RWPE1 (cell line): ENCODE measurements around the gene GTPBP2.

Experiments used
- CTCF ChIA-PET: fragments of 350-600 bp; sonication (Branson Sonifier 250); formaldehyde crosslinking; extraction: SDS; loops from one replicate; lab custom pipeline; 2021; lab: Yijun Ruan, JAX
- POLR2A ChIA-PET: fragments of 400-600 bp; formaldehyde crosslinking; extraction: SDS; loops from one replicate; lab custom pipeline; 2020; ENCODE audit warnings: antibody characterized with exemption; ENCODE audit not compliant: low non-redundant PET; lab: Yijun Ruan, JAX
- DNase-seq: peaks from one replicate; pipeline ENCODE4 v3.0.0; 2012; ENCODE audit warnings: low spot score
- H3K27ac ChIP-seq: fragments of 450-650 bp; 2 replicates; pipeline ENCODE4 v1.5.1; 2017
- CTCF ChIP-seq: fragments of 450-650 bp; conservative IDR thresholded peaks from 2 replicates; pipeline ENCODE4 v1.5.1; 2017; ENCODE audit warnings: low read depth, mild to moderate bottlenecking

Gene GTPBP2

GRCh38 chr6:43645613-43645964, 16.5 kb upstream of the GTPBP2 start:
- POLR2A ChIA-PET, result interaction anchor here (0.6 kb wide), 1 partner anchor 92 kb away, joined by 3 read pairs; no protein-coding TSS in a partner anchor
- CTCF ChIA-PET, result interaction anchor here (0.6 kb wide), 1 partner anchor 22 kb away, joined by 3 read pairs; no protein-coding TSS in a partner anchor
- peak overlapping the region; percentile 44 for H3K27ac ChIP-seq
- TF ChIP-seq CTCF, result no peak
- no peak for DNase-seq

- TF ChIP-seq CTCF, result no peak
- CTCF ChIA-PET, result interaction anchor here (0.6 kb wide), 1 partner anchor 23 kb away, joined by 3 read pairs; no protein-coding TSS in a partner anchor
- no peak for DNase-seq
- peak within 1 kb of the TSS; percentile 44 for H3K27ac ChIP-seq
- POLR2A ChIA-PET, result interaction anchor here (0.6 to 1.3 kb wide), 2 partner anchors 15 to 92 kb away, joined by 3 to 4 read pairs; no protein-coding TSS in a partner anchor
Measured at GRCh38 chr6:43644940-43645612, 16.0 kb upstream of the GTPBP2 start, which contains the start of gene RSPH9. RSPH9 (plus strand) TSS chr6:43645036; CDS start chr6:43645099, 63 bp downstream.

- POLR2A ChIA-PET, result no interaction called here
- TF ChIP-seq CTCF, result no peak
- no peak for DNase-seq
- H3K27ac ChIP-seq, result peak overlapping the region; percentile 8; the same call in 1 of the 2 replicates
- CTCF ChIA-PET, result interaction anchor here (0.6 kb wide), 2 partner anchors 42 to 598 kb away, joined by 3 to 5 read pairs; no protein-coding TSS in a partner anchor
Measured at GRCh38 chr6:43639984-43640800, 11.1 kb upstream of the GTPBP2 start.

GRCh38 chr6:43636308-43636659, 7.2 kb upstream of the GTPBP2 start:
- CTCF ChIA-PET, result interaction anchor here (0.7 to 1.3 kb wide), 3 partner anchors 31 to 138 kb away, joined by 3 to 5 read pairs (median 3); no protein-coding TSS in a partner anchor
- POLR2A ChIA-PET, result interaction anchor here (0.6 to 1.2 kb wide), 2 partner anchors 9 to 88 kb away, joined by 3 to 4 read pairs; no protein-coding TSS in a partner anchor
- TF ChIP-seq CTCF, result no peak
- no peak for DNase-seq
- H3K27ac ChIP-seq, result peak overlapping the region; percentile 80

GRCh38 chr6:43635387-43636307, 6.6 kb upstream of the GTPBP2 start, which contains the start of gene MAD2L1BP:
MAD2L1BP (plus strand) TSS chr6:43635840; CDS start chr6:43635876, 36 bp downstream.
- CTCF ChIA-PET, result interaction anchor here (1.1 kb wide), 1 partner anchor 32 kb away, joined by 5 read pairs; no protein-coding TSS in a partner anchor
- TF ChIP-seq CTCF, result no peak
- H3K27ac ChIP-seq, result peak within 1 kb of the TSS; percentile 80
- POLR2A ChIA-PET, result interaction anchor here (1.2 kb wide), 1 partner anchor 8 kb away, joined by 3 read pairs; no protein-coding TSS in a partner anchor
- DNase-seq, result peak; percentile 63
